Activated naive CD4-positive, alpha-beta T cell treated with Interleukin-2 at 50 U/mL for 16 hours (primary cell): Measurements from ENCODE around the gene MICOS13.

ENCODE experiments used
- DNase-seq: peaks from one replicate; pipeline ENCODE4 v3.0.0-alpha.2; 2020

The MICOS13 gene

GRCh38 chr19:5687360-5688198 lies 7.3 kb upstream of the MICOS13 start:
- no peak for DNase-seq

- DNase-seq = peak; percentile 97
These were observed 6.5 kb upstream of the MICOS13 start for GRCh38 chr19:5686647-5687359.

- no peak for DNase-seq
These were observed 6.0 kb upstream of the MICOS13 start for GRCh38 chr19:5686326-5686646.

- no peak for DNase-seq
These were observed 4.5 kb upstream of the MICOS13 start for GRCh38 chr19:5684694-5685430.

- no peak for DNase-seq
These were observed 3.0 kb upstream of the MICOS13 start for GRCh38 chr19:5683177-5683886.

GRCh38 chr19:5682107-5682482 lies 1.8 kb upstream of the MICOS13 start:
- no peak for DNase-seq

- DNase-seq = no peak
These were observed 1.2 kb upstream of the MICOS13 start for GRCh38 chr19:5681391-5682106.

- no peak for DNase-seq
These were observed 256 bp downstream of the MICOS13 start for GRCh38 chr19:5680084-5680436.

GRCh38 chr19:5679289-5680083 lies 830 bp downstream of the MICOS13 start:
- no peak for DNase-seq

GRCh38 chr19:5678071-5678718 lies 2.1 kb downstream of the MICOS13 start:
- no peak for DNase-seq

- no peak for DNase-seq
These were observed 2.7 kb downstream of the MICOS13 start for GRCh38 chr19:5677580-5677979.

- DNase-seq = no peak
These were observed 3.2 kb downstream of the MICOS13 start for GRCh38 chr19:5677136-5677535.

- DNase-seq = no peak
These were observed 3.6 kb downstream of the MICOS13 start for GRCh38 chr19:5676772-5677105.

GRCh38 chr19:5676105-5676771 lies 4.1 kb downstream of the MICOS13 start:
- DNase-seq = no peak

GRCh38 chr19:5674714-5675113 lies 5.6 kb downstream of the MICOS13 start:
- no peak for DNase-seq

GRCh38 chr19:5673752-5674151 lies 6.6 kb downstream of the MICOS13 start:
- DNase-seq = no peak

- DNase-seq = no peak
These were observed 7.4 kb downstream of the MICOS13 start for GRCh38 chr19:5672708-5673459.

GRCh38 chr19:5671600-5671999 lies 8.7 kb downstream of the MICOS13 start:
- DNase-seq = no peak

- no peak for DNase-seq
These were observed 11.1 kb downstream of the MICOS13 start for GRCh38 chr19:5669212-5669611.

- no peak for DNase-seq
These were observed 12.5 kb downstream of the MICOS13 start for GRCh38 chr19:5667751-5668271.
